HG03060 (cell line): ENCODE results near the gene NUP210.

ENCODE experiments used
- ATAC-seq: cut with Tn5 transposase; IDR thresholded peaks from one replicate; pipeline ENCODE4 v1.9.1; 2021; ENCODE audit warnings: low read depth, moderate number of reproducible peaks; ENCODE audit not compliant: unreplicated experiment

The NUP210 gene

GRCh38 chr3:13407926-13408325 is 12.2 kb downstream of the NUP210 start:
- no peak for ATAC-seq

GRCh38 chr3:13407475-13407874 is 12.6 kb downstream of the NUP210 start:
- no peak for ATAC-seq

GRCh38 chr3:13406190-13406589 is 13.9 kb downstream of the NUP210 start:
- no peak for ATAC-seq

GRCh38 chr3:13405614-13406013 is 14.5 kb downstream of the NUP210 start:
- no peak for ATAC-seq

- no peak for ATAC-seq
Observed at GRCh38 chr3:13404626-13405452, 15.3 kb downstream of the NUP210 start.

- no peak for ATAC-seq
Observed at GRCh38 chr3:13403847-13404246, 16.3 kb downstream of the NUP210 start.

- ATAC-seq, result no peak
Observed at GRCh38 chr3:13403213-13403819, 16.8 kb downstream of the NUP210 start.

- ATAC-seq, result no peak
Observed at GRCh38 chr3:13401149-13401548, 19.0 kb downstream of the NUP210 start.

GRCh38 chr3:13400114-13400673 is 19.9 kb downstream of the NUP210 start:
- ATAC-seq, result no peak

- ATAC-seq, result no peak
Observed at GRCh38 chr3:13399603-13400002, 20.5 kb downstream of the NUP210 start.

- no peak for ATAC-seq
Observed at GRCh38 chr3:13397316-13397715, 22.8 kb downstream of the NUP210 start.

- ATAC-seq, result no peak
Observed at GRCh38 chr3:13394363-13394762, 25.8 kb downstream of the NUP210 start.

- no peak for ATAC-seq
Observed at GRCh38 chr3:13393427-13394360, 26.4 kb downstream of the NUP210 start.

GRCh38 chr3:13391308-13391707 is 28.8 kb downstream of the NUP210 start:
- no peak for ATAC-seq

- ATAC-seq, result no peak
Observed at GRCh38 chr3:13389378-13389777, 30.7 kb downstream of the NUP210 start.

- ATAC-seq, result no peak
Observed at GRCh38 chr3:13388816-13389215, 31.3 kb downstream of the NUP210 start.

GRCh38 chr3:13385373-13385965 is 34.7 kb downstream of the NUP210 start:
- no peak for ATAC-seq

GRCh38 chr3:13380971-13381370 is 39.2 kb downstream of the NUP210 start:
- ATAC-seq, result no peak

GRCh38 chr3:13379201-13379830 is 40.8 kb downstream of the NUP210 start:
- ATAC-seq, result no peak

GRCh38 chr3:13378155-13378554 is 42.0 kb downstream of the NUP210 start:
- no peak for ATAC-seq
